Measurements from ENCODE around the gene C3orf22.
"Not testable (repeated sequence)": the region's sequence is repeated elsewhere in the genome, so short reads cannot be mapped to it uniquely, and the experiment has no call there.

Gene C3orf22

DNA sequence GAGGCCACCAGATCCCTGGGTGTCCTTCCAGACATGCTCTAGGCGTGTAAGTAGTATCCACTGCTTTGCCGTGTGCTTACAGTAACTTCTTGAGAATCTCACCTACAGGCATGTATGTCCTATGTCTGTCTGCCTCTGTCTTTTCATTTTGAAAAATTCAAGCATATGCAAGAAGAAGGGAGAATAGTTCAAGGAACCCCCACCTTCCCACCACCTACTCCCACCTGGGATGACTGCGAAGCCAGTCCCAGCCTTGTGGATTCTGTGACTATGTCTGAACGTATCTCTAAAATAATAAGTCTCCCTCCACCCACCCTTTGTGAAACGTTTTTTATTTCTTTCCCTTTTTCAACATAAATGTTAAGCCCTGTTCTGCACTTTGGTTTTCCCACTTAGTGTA, 19.8 kb downstream of the C3orf22 start:
- H3K36me3 ChIP-seq (ENCODE audit: control insufficient read depth, insufficient read depth, low read length), result no peaks in the 10 kb centered on the region
- no peak overlapping the region for H3K9ac ChIP-seq (ENCODE audit: low read depth, low read length)
- H3K4me3 ChIP-seq (ENCODE audit: low read depth, low read length), result no peak overlapping the region
- H3K4me1 ChIP-seq (ENCODE audit: control insufficient read depth, insufficient read depth, low read length), result no peaks in the 10 kb centered on the region
- H3K27me3 ChIP-seq (ENCODE audit: control insufficient read depth, insufficient read depth, low read length), result no peaks in the 10 kb centered on the region
- no peaks in the 10 kb centered on the region for H3K9me3 ChIP-seq (ENCODE audit: control insufficient read depth, insufficient read depth, low read length)

DNA sequence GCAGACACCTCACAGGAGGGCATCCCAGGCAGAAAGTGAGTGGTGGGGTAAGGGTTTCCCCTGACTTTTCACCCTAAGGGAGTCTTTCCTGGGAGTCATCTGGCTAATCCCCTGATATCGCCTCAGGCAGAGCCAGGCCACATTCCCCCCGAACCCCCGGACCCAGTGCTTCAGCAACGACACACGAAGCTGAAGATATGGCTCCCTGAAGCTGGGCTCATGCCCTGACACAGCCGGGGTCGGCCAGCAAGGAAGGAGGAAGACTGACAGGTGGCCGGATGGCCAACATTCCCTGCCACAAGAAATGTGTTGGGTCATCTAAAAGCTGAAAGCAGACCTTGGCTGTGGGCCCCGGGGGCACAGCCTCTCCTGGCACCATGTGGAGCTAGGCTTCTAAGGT, 20.4 kb downstream of the C3orf22 start:
- no peaks in the 10 kb centered on the region for H3K36me3 ChIP-seq (ENCODE audit: control insufficient read depth, insufficient read depth, low read length)
- no peaks in the 10 kb centered on the region for H3K4me1 ChIP-seq (ENCODE audit: control insufficient read depth, insufficient read depth, low read length)
- no peak overlapping the region for H3K4me3 ChIP-seq (ENCODE audit: low read depth, low read length)
- no peak overlapping the region for H3K9ac ChIP-seq (ENCODE audit: low read depth, low read length)
- H3K9me3 ChIP-seq (ENCODE audit: control insufficient read depth, insufficient read depth, low read length), result no peaks in the 10 kb centered on the region
- no peaks in the 10 kb centered on the region for H3K27me3 ChIP-seq (ENCODE audit: control insufficient read depth, insufficient read depth, low read length)

DNA sequence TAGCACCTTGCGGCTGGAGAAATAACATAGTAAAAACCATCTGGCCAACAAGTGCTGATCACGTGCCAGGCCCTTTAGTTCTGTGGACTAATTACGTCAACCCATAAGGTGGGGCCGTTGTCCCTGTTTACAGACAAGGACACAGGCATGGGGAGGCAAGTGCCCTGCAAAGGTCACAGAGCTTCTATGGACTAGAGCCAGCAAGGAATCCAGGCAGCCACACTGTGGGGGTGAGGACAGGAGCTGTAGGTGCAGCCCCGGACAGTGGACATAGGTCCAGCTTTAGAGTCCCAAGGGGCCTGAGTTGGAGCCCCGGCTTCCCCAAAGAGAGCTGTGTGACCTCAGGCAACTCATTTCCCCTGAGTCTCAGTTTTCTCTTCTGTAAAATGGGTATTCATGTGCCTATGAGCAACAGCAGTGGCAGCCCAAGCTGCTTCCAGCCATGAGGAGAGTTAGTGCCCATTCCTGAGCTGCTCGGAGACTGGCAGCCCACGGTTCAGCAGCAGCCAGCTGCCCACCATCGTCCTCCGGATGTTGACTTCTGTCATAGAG, 20.9 kb downstream of the C3orf22 start:
- H3K27me3 ChIP-seq (ENCODE audit: control insufficient read depth, insufficient read depth, low read length), result no peaks in the 10 kb centered on the region
- H3K9ac ChIP-seq (ENCODE audit: low read depth, low read length), result no peak overlapping the region
- no peak overlapping the region for H3K4me3 ChIP-seq (ENCODE audit: low read depth, low read length)
- no peaks in the 10 kb centered on the region for H3K4me1 ChIP-seq (ENCODE audit: control insufficient read depth, insufficient read depth, low read length)
- H3K36me3 ChIP-seq (ENCODE audit: control insufficient read depth, insufficient read depth, low read length), result no peaks in the 10 kb centered on the region
- no peaks in the 10 kb centered on the region for H3K9me3 ChIP-seq (ENCODE audit: control insufficient read depth, insufficient read depth, low read length)

DNA sequence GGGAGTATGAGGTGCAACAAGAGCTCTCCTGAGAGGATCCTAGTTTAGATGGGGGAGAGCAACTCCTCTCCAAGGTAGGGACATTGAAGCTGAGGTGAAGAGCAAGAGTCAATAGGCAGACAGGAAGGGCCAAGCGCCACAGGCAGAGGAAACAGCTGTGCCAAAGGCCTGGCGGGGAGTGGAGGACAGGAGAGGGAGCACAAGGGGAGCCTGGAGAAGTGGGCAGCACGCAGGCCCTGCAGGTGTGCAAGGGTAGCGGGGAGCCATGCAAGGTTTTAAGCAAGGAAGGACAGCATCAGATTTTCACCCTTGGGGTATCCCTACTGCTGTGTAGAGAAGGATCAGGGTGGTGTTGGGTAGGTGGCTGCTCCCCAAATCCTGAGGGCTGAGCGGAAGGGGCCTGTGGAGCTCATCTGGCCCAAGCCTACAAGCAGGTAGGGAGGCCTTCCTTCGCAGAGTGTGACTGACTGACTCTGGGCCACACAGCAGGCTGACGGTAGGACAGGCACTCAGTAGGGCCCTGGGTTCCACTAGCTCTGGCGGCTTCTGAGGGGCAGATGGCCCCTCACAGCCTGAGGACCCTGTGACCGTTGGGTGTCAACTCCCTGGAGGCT, 21.5 kb downstream of the C3orf22 start:
- Histone ChIP-seq H3K9ac (ENCODE audit: low read depth, low read length) (no peak overlapping the region), H3K4me1 (ENCODE audit: control insufficient read depth, insufficient read depth, low read length) (no peaks in the 10 kb centered on the region), H3K9me3 (ENCODE audit: control insufficient read depth, insufficient read depth, low read length) (no peaks in the 10 kb centered on the region), H3K36me3 (ENCODE audit: control insufficient read depth, insufficient read depth, low read length) (no peaks in the 10 kb centered on the region), H3K4me3 (ENCODE audit: low read depth, low read length) (no peak overlapping the region), H3K27me3 (ENCODE audit: control insufficient read depth, insufficient read depth, low read length) (no peaks in the 10 kb centered on the region)

DNA sequence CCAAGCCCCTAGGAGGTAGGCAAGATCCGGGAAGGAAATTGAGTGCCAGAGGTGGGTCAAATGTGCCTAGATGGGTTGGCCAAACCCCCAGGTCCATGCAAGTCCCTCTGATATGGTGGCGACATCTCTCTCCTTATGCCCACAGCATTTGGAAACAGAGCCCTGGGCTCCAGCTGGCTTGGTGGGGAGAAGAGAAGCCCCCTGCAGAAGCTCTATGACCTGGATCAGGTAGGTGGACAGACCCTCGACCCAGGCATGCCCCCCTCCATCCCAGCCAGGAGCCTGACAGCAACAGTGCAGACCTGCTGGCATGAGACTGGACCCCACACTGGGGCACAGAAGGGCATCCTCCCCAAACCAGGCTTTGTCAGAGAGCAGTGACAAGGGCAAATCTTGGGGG, 22.6 kb downstream of the C3orf22 start:
- Histone ChIP-seq H3K27me3 (ENCODE audit: control insufficient read depth, insufficient read depth, low read length) (no peaks in the 10 kb centered on the region), H3K4me3 (ENCODE audit: low read depth, low read length) (no peak overlapping the region), H3K4me1 (ENCODE audit: control insufficient read depth, insufficient read depth, low read length) (no peaks in the 10 kb centered on the region), H3K9me3 (ENCODE audit: control insufficient read depth, insufficient read depth, low read length) (no peaks in the 10 kb centered on the region), H3K36me3 (ENCODE audit: control insufficient read depth, insufficient read depth, low read length) (no peaks in the 10 kb centered on the region), H3K9ac (ENCODE audit: low read depth, low read length) (no peak overlapping the region)

DNA sequence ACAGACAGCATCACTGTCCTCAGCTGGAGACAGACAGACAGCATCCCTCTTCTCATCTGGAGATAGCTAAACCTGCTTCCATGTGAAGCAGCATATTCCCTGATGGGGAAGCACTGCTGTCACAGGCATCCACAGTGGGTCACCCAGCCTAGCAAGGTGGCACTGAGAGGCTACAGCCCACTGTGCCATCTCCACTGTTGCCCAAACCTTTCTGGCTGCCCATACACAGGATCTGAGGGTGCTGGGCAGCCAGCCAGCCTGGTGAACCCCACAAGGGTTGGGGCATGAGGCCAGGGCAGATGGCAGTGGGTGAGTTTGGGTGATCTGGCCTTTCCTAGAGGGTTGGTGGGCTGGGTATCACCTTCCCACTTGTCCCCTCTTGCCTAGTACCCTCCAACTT, 23.1 kb downstream of the C3orf22 start:
- Histone ChIP-seq H3K4me3 (ENCODE audit: low read depth, low read length) (no peak overlapping the region), H3K36me3 (ENCODE audit: control insufficient read depth, insufficient read depth, low read length) (no peaks in the 10 kb centered on the region), H3K4me1 (ENCODE audit: control insufficient read depth, insufficient read depth, low read length) (no peaks in the 10 kb centered on the region), H3K9me3 (ENCODE audit: control insufficient read depth, insufficient read depth, low read length) (no peaks in the 10 kb centered on the region), H3K27me3 (ENCODE audit: control insufficient read depth, insufficient read depth, low read length) (no peaks in the 10 kb centered on the region), H3K9ac (ENCODE audit: low read depth, low read length) (no peak overlapping the region)

DNA sequence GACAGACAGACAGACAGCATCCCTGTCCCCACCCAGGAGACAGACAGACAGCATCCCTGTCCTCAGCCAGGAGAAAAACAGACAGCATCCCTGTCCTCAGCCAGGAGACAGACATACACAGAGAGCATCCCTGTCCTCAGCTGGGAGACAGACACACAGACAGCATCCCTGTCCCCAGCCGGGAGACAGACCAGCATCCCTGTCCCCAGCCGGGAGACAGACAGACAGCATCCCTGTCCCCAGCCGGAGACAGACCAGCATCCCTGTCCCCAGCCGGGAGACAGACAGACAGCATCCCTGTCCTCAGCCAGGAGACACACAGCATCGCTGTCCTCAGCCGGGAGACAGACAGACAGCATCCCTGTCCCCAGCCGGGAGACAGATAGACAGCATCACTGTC, 24.0 kb downstream of the C3orf22 start:
- H3K36me3 ChIP-seq (ENCODE audit: control insufficient read depth, insufficient read depth, low read length); H3K27me3 ChIP-seq (ENCODE audit: control insufficient read depth, insufficient read depth, low read length); H3K9me3 ChIP-seq (ENCODE audit: control insufficient read depth, insufficient read depth, low read length); H3K4me1 ChIP-seq (ENCODE audit: control insufficient read depth, insufficient read depth, low read length); H3K9ac ChIP-seq (ENCODE audit: low read depth, low read length); H3K4me3 ChIP-seq (ENCODE audit: low read depth, low read length): not testable (repeated sequence)

DNA sequence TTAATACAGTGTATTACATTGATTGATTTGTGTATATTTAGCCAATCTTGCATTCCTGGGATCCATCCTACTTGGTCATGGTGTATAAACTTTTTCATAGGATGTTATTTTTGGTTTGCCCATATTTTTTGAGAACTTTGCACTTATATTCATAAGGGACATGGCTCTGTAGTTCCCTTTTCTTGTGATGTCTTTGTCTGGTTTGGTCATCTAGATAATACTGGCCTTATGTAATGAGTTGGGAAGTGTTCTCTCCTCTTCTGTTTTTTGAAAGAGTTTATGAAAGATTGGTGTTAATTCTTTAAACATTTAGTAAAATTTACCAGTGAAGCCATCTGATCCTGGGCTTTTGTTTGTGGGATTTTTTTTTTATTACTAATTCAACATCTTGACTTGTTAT, 25.2 kb downstream of the C3orf22 start:
- H3K4me3 ChIP-seq (ENCODE audit: low read depth, low read length), result no peak overlapping the region
- H3K4me1 ChIP-seq (ENCODE audit: control insufficient read depth, insufficient read depth, low read length), result no peaks in the 10 kb centered on the region
- H3K9ac ChIP-seq (ENCODE audit: low read depth, low read length), result no peak overlapping the region
- no peaks in the 10 kb centered on the region for H3K9me3 ChIP-seq (ENCODE audit: control insufficient read depth, insufficient read depth, low read length)
- no peaks in the 10 kb centered on the region for H3K36me3 ChIP-seq (ENCODE audit: control insufficient read depth, insufficient read depth, low read length)
- no peaks in the 10 kb centered on the region for H3K27me3 ChIP-seq (ENCODE audit: control insufficient read depth, insufficient read depth, low read length)

DNA sequence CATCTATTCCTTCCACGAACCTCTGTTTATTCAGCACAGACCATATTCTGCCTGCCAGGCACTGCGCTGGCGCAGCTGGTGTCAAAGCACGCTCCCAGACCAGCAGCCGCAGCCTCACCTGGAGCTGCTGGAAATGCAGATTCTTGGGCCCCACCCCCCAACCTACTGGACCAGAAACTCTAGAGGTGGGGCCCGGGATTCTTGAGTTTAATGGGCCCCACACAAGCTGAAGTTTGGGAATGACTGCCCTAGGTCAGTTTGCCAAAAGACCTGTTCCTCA, 27.7 kb downstream of the C3orf22 start:
- Histone ChIP-seq H3K4me3 (ENCODE audit: low read depth, low read length) (no peak overlapping the region), H3K4me1 (ENCODE audit: control insufficient read depth, insufficient read depth, low read length) (no peaks in the 10 kb centered on the region), H3K36me3 (ENCODE audit: control insufficient read depth, insufficient read depth, low read length) (no peaks in the 10 kb centered on the region), H3K9ac (ENCODE audit: low read depth, low read length) (no peak overlapping the region), H3K9me3 (ENCODE audit: control insufficient read depth, insufficient read depth, low read length) (no peaks in the 10 kb centered on the region), H3K27me3 (ENCODE audit: control insufficient read depth, insufficient read depth, low read length) (no peaks in the 10 kb centered on the region)

DNA sequence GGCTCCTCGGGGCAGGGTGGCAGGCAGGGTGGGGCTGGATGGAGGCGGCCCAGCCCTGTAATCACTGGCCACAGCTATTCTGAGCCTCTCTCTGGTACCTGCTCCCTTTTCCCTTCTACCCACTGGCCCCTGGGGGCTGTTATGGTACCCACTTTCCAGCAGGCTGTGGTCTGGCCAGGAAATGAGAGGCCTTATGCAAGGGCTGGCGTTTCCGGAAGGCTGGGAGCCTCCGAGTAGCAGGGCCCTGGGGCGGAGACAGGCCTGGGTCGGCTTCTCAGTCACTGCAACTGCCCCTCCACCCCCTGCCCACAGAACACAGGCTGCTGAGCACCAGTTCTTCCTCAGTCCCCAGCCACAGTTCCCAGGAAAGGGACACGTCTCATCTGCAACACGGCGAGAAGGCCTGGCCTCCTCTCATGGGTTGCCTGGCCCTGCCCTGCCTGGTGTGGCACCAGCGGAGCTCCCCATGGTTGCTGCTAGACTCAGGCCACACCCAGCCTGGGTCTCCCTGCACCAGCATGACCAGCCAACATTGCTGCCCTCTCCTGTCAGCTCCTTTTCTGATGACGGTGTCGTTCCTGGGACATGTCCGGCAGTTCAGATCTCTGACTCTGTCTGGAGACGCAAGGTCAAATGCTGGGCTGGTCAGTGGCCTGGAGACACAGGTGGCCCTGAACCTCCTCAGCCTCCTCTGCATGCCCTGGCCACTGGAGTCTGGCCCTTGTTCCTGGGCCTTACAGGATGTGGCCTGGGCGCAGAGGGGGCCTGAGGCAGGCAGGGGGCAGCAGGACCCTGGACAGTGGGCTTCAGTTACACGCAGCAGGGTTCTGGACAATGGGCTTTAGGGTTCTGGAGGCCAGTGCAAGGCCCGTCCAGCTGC, 28.3 kb downstream of the C3orf22 start:
- Histone ChIP-seq H3K36me3 (ENCODE audit: control insufficient read depth, insufficient read depth, low read length) (no peaks in the 10 kb centered on the region), H3K9me3 (ENCODE audit: control insufficient read depth, insufficient read depth, low read length) (no peaks in the 10 kb centered on the region), H3K4me3 (ENCODE audit: low read depth, low read length) (no peak overlapping the region), H3K9ac (ENCODE audit: low read depth, low read length) (no peak overlapping the region), H3K27me3 (ENCODE audit: control insufficient read depth, insufficient read depth, low read length) (peaks cover 4% of the 10 kb centered on the region), H3K4me1 (ENCODE audit: control insufficient read depth, insufficient read depth, low read length) (no peaks in the 10 kb centered on the region)

DNA sequence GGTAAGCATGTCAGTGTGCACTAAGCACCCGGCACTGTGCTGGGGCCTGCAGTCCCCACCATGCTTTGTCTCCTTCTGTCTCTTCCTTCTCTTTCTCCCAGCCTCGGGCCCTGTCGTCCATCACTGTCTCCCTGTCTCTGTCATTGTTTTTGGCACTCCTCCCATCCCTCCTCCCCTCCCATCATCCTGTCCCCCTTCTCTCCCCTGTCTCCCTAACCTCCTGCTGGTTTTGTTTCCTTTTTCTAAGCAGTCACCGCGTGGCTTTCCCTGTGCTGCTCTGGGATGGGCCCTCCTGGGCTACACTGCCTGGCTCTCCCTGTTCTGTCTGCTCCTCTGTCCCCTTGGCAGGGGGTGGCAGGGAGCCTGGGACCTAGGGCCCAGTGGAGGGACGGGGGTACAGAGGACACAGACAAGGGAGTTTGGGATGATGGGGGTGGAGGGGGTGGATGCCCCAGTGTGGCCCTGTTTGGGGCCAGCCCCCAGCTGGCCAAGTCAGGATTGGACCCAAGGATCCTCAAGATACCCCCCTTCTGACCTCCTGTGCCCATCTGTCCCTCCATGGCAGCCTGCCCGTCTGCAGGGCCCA, 29.1 kb downstream of the C3orf22 start:
- Histone ChIP-seq H3K27me3 (ENCODE audit: control insufficient read depth, insufficient read depth, low read length) (peaks cover 7% of the 10 kb centered on the region), H3K9ac (ENCODE audit: low read depth, low read length) (no peak overlapping the region), H3K4me1 (ENCODE audit: control insufficient read depth, insufficient read depth, low read length) (no peaks in the 10 kb centered on the region), H3K4me3 (ENCODE audit: low read depth, low read length) (no peak overlapping the region), H3K9me3 (ENCODE audit: control insufficient read depth, insufficient read depth, low read length) (no peaks in the 10 kb centered on the region), H3K36me3 (ENCODE audit: control insufficient read depth, insufficient read depth, low read length) (no peaks in the 10 kb centered on the region)
